ENCODE data around the gene TBC1D25.

DNA sequence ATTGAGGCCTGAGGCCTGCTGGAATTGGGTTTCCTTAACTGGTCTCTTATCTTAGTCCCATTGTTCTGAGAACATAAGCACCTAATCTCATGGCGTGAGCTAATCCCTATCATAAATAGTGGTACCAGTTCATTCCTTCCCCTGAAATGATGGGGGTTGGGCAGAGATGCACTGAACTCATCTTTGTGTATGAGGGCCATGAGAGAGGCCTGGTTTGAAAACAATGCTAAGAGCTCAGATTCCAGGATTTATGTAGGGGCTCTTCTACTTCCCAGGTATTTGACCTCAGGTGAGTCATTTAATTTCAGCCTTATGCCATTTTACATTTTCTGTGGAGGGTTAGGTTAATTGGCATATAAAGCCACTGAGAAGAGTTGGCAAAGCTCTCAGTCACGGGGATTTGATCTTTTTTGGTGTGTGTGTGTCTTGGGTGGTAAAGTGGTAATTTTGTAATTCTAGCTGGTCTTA is 39.2 kb downstream of the TBC1D25 start:
- TF ChIP-seq, protein P1, sequence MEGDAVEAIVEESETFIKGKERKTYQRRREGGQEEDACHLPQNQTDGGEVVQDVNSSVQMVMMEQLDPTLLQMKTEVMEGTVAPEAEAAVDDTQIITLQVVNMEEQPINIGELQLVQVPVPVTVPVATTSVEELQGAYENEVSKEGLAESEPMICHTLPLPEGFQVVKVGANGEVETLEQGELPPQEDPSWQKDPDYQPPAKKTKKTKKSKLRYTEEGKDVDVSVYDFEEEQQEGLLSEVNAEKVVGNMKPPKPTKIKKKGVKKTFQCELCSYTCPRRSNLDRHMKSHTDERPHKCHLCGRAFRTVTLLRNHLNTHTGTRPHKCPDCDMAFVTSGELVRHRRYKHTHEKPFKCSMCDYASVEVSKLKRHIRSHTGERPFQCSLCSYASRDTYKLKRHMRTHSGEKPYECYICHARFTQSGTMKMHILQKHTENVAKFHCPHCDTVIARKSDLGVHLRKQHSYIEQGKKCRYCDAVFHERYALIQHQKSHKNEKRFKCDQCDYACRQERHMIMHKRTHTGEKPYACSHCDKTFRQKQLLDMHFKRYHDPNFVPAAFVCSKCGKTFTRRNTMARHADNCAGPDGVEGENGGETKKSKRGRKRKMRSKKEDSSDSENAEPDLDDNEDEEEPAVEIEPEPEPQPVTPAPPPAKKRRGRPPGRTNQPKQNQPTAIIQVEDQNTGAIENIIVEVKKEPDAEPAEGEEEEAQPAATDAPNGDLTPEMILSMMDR (IDR thresholded peaks at IDR 0.05): no peak
- no peak for TF ChIP-seq EP300 (IDR thresholded peaks at IDR 0.05)
